Endometrial microvascular endothelial cells (primary cell): ENCODE measurements around the gene ZNF518B. TPM values are rescaled to one million over a fixed set of nuclear protein-coding genes. Genes with fewer than 3 reads are reported as not detected.
"Not testable (repeated sequence)": the region's sequence is repeated elsewhere in the genome, so short reads cannot be mapped to it uniquely, and the experiment has no call there.

Source experiments
- in situ Hi-C: cut with HindIII; loops from 2 replicates; pipeline ENCODE4 v1.10.0; 2017; ENCODE audit warnings: low sequenced_read_pairs, low pct_unique_long_range_greater_than_20kb; ENCODE audit errors: inconsistent ontology term
- total RNA-seq: library from RNA; depleted of rRNA; stranded (reverse); fragments of >200 nt; gene quantifications from one replicate; pipeline ENCODE4 v1.2.3, GENCODE V29; 2015; ENCODE audit errors: inconsistent ontology term

The ZNF518B gene
- total RNA-seq, 1 donor from 2014 or later: 39.3 TPM

- in situ Hi-C loops: no loop called here
These were observed 2.1 kb upstream of the ZNF518B start for GRCh38 chr4:10459305-10459704.

DNA sequence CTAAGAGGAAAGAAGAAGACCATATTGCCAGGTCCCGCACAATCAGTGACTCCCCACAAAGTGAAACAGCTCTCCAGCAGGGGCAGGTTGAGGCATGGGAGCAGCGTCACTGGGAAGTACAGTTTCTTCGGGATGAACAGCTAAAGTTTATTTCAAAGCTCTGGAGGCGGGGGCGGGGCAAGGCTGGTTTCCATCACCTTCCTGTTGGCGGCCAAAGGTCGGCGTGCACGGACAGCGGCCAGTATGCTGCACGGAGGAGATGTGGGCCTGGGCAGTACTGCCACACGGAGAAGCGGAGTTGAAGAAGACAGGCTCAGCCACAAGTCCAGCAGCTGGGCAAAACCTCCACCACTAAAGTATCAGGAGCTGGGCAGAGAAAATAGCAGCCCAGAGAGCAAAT, 951 bp upstream of the ZNF518B start:
- in situ Hi-C loops: no loop called here

DNA sequence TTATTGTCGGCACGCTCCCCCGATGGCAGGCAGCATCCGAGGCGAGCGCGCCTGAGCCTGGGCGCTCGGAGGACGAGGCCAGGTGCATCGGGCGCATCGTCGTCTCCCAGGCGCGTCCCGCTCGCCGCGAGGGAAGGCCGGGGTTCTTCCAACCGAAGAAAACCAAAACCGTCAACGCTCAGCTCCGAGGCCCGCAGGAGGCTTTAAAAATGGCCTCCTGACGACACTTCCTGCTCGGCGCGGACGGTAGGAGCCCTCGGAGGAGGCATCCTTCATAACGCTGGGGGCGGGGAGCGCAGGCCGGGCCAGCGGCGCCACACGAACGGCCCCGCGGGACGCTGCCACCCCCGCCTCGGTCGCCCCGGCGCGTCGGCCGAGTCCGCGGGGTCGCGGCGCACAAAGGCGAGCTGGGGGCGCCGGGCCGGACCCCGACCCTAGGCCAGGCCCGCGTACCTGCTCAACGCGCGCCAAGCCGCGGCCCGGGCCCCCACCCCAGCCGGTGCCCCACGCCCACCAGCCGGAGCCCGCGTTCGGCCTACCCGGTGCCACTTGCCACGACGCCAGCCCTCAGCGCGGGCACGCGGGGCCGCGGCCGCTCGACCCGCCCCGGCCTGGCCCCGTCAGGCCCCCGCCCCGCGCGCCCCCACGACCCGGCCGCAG, 501 bp downstream of the ZNF518B start:
- in situ Hi-C loops: no loop called here

- in situ Hi-C loops: no loop called here
These were observed 999 bp downstream of the ZNF518B start for GRCh38 chr4:10456260-10456594.

- in situ Hi-C loops: no loop called here
These were observed 2.1 kb downstream of the ZNF518B start for GRCh38 chr4:10455133-10455532.

DNA sequence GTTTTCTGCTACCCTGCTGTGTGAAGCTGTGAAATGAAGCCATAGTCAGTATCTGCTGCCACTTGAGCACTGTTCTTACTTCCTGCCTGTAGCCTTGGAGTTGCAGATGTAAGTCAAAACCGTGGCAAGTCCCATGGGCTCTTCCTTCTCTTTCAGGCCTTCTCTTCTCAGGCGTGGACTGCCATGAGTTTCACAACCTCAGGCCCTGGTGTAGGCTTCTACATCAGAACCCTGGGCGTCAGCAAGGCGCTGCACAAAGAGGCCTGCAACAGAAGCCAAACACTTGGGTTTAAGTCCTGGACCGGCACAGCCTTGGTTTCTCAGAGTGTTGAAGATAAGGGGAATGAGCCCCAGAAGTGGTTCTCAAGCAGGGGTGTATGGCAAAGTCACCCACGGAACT, 2.5 kb downstream of the ZNF518B start:
- in situ Hi-C loops: no loop called here

DNA sequence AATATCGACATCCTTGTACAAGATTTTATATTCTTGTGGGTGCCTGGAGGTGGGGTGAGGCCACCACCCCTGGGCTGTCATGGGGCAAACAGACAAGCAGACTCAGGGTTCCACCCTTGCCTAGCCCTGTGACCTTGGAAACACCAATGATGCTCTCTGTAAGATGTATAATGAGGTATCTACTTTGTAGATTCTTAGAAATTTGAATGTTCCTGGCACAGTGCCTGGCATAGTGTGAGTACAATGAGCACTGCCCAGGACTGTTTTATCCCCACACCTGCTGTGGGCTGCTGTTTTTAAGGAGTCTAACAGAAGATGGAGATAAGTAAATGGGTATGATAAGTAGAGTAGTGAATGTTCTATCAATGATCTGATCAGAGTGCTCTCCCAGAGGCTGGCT, 3.1 kb downstream of the ZNF518B start:
- in situ Hi-C loops: no loop called here

GRCh38 chr4:10448991-10449390, 8.2 kb downstream of the ZNF518B start:
- in situ Hi-C loops: no loop called here

GRCh38 chr4:10442976-10443375, 14.2 kb downstream of the ZNF518B start:
- in situ Hi-C loops: no loop called here

DNA sequence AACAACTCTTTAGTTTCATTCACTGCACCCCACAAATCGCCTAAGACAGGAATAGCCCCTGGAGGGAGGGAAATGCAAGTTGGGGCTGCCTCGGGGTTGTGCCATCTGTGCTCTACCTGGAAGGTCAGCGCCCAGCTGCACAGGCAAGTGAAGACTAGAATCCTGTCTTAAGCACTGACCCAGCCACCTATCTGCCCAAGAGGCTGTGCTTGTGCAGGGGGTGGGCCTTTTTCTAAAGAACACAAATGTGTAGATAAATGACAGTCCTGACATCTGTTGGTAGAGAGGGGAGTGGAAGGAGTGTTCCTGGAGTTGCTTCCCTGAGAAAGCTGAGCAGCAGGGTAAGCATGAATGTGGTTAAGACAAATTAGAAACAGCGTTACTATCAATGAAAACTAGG, 15.7 kb downstream of the ZNF518B start:
- in situ Hi-C loops: no loop called here

- in situ Hi-C loops: no loop called here
These were observed 18.3 kb downstream of the ZNF518B start for GRCh38 chr4:10438924-10439323.

DNA sequence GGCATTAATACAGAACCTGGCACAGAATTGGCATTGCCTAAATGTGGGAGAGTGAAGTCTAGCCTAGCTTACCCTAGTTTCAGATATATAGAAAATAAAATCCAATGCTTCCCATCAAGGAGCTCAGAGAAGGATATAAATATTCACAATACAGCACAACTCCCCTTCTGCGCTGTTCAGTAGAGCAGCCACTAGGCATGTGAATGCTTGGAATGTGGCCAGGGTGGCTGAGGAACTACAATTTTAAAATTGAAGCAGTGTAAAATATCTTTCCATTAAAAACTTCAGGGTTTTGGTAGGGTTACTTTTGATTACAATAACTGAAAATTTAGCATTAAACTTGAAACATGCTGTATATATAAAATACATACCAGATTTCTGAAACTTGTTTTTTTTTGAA, 19.5 kb downstream of the ZNF518B start:
- in situ Hi-C loops: no loop called here

- in situ Hi-C loops: not testable (repeated sequence)
These were observed 29.5 kb downstream of the ZNF518B start for GRCh38 chr4:10427680-10428079.

DNA sequence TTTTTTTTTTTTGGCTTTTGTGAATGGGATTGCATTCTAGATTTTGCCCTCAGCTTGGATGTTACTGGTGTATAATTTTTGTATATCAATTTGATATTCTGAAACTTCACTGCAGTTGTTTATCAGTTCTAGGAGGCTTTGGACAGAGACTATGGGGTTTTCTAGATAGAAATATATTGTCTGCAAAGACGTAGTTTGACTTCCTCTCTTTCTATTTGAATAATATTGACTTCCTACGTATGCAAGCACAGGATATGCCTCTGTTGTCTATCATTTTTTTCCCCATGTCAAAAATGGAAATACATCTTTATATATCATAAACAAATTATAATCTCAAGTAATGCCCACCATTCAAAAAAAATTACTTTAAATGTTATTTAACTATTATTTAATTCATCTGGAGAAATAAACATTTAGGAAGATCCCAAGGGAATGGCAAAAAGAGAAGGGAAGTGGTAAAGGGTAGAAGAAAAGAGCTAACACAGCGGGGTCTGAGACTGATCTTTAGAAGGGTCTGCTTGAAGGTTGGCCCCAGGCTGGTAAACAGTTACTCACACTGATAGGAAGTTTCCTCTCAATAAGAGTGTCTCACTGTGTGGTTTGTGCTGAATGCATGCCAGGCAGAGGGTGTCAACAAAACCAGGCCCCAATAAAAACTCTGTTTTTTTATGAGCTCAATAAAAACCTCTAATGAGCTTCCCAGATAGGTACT, 35.7 kb downstream of the ZNF518B start:
- in situ Hi-C loops: no loop called here

DNA sequence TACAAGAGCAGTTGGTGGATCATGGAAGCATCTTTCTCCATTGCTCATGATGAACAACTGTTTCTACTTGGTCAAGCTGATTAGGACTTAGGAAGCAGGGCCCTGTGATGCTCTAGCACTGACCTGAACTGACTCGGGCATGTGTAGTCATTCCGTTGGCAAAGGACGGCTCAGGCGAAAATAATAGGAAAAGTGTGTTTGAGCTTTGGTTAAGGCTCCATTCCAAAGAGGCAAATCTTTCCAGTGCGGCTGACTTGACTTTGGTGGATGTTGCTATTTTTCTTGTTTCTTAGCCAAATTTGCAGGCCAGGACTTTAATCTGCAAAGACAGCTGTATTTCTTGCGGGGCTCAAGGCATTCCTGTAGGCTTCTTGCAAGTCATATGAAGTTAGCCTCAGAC, 39.5 kb downstream of the ZNF518B start:
- in situ Hi-C loops: no loop called here

GRCh38 chr4:10416441-10416840, 40.8 kb downstream of the ZNF518B start:
- in situ Hi-C loops: no loop called here

GRCh38 chr4:10413177-10413576, 44.0 kb downstream of the ZNF518B start:
- in situ Hi-C loops: no loop called here

DNA sequence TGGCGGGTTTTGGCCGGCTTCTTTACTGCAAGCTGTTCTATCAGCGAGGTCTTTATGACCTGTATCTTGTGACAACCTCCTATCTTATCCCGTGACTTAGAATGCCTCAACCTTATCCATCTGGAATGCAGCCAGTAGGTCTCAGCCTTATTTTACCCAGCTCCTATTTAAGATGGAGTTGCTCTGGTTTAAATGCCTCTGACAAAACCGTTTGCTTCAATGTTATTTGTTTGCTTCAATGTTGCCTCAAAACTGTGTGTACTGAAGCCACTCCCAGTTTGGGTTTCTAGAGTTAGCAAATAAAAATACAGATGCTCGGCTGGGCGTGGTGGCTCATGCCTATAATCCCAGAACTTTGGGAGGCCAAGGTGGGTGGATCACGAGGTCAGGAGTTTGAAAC, 51.6 kb downstream of the ZNF518B start:
- in situ Hi-C loops: no loop called here

GRCh38 chr4:10403633-10404445, 53.4 kb downstream of the ZNF518B start:
- in situ Hi-C loops: no loop called here

DNA sequence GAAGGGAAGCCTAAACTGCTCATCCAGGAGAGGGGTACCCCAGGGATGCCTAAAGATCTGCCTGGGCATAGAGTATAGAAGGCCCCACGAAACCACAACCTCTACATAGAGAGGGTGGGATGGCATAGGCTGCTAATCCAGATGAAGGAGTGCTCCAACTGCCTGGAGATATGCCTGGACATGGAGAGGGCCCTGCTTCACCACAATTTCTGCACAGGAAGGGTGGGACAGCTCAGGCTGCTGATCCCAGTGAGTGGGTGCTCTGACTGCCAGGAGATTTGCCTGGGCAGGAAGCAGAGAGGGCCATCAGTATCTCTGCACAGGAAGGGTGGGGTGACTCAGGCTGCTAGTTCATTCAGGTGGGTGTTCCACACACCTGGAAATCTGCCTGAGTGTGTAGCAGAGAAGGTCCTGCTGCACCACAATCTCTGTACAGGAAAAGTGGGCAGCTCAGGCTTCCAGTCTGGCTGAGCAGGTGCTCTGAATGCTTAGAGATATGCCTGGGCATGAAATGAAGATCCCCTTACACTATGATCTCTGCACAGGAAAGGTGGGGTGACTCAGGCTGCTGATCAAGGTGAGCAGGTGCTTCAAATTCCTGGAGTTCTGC, 61.1 kb downstream of the ZNF518B start:
- in situ Hi-C loops: no loop called here
